Stimulated activated CD8-positive, alpha-beta memory T cell treated with anti-CD3 and anti-CD28 coated beads, Interleukin-4, amount 100 ng/mL, for 1 hour (primary cell): ENCODE measurements around the gene ITGA3.
A peak's percentile ranks its signal among the peaks of the same experiment; 100 is the strongest.

Experiments
- DNase-seq, 2 donors: peaks; one replicate each; pipeline ENCODE4 v3.0.0-alpha.2; 2020; ENCODE audit warnings: low read depth in 2 of 2, low spot score in 1 of 2

Gene ITGA3

GRCh38 chr17:50106393-50107131 is 50.7 kb downstream of the ITGA3 start:
- DNase-seq, result no peak

- DNase-seq, result no peak
These were observed 52.0 kb downstream of the ITGA3 start for GRCh38 chr17:50107790-50108414.

DNA sequence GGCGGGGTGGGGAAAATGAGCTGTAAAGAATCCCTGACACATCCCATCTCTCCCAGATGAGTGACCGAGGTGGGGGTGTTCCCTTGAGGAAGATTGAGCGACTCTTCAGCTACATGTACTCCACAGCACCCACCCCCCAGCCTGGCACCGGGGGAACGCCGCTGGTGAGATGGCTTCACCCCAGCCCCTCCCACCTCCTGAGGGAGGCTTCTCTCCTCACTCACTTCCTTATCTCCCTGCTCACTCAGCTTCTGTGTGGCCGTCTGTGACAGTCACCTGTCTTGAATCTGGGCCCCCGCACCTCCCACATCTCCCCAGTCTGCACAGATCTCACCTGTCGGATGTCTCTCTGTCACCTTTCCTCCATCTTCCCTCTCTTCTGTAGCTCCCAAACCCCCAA is 52.6 kb downstream of the ITGA3 start:
- DNase-seq, result no peak

DNA sequence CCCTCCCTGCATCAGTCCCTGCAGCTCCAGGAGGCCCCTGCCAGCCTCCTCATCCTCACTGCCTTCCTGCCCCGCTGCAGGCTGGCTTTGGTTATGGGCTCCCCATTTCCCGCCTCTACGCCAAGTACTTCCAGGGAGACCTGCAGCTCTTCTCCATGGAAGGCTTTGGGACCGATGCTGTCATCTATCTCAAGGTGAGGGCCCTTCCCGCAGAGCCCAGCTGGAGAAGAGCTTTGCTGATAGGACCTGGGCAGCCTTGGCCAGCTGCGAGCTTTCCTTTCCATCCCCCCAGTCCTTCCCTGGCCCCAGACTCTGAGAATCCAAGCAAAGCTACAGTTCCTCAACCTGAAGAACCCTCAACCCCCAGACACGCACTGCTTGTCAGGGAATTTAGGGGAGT is 53.3 kb downstream of the ITGA3 start:
- no peak for DNase-seq

- DNase-seq, result no peak
These were observed 53.9 kb downstream of the ITGA3 start for GRCh38 chr17:50109785-50110184.

GRCh38 chr17:50110591-50111349 is 54.9 kb downstream of the ITGA3 start:
- no peak for DNase-seq

GRCh38 chr17:50111673-50112655 is 56.1 kb downstream of the ITGA3 start:
- DNase-seq, result no peak

DNA sequence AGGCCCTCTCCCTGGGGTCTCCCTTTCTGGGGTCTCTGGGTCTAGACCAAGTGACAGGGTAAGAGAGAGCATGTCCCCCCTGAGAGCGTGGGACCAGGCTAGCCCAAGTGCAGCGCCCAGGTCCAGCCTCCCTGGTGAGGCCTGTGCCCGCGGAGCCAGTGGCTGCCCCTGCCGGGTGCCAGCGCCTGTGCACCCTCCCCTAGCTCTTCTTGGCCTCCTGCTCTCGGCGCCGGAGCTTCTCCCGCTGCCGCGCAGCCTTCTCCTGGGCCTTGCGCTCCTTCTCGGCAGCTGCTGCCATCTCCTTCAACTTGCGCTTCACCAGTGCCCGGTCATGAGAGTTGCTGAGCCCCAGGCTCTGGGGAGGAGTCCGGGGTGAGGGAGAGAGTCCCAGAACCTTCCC is 56.8 kb downstream of the ITGA3 start:
- DNase-seq, result no peak

- DNase-seq, result no peak
These were observed 57.9 kb downstream of the ITGA3 start for GRCh38 chr17:50113624-50114320.

DNA sequence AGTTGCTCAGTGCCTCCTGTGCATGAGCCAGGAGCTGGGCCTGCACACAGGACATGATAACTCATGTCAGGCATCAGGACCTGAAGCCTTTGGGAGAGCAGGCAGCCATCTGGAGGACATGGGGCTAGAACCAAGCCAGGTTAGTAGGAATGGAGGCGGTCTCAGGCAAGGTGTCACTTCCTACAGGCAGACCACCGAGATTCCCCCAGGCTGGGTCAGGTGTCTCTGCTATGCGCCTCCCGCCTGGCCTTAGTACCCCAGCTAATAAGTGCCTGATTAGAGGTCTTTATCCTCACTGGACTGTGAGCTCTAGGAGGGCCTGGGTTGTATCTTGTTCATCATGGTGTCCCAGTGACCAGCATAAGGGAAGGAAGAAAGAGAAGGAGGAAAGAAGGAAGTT is 58.5 kb downstream of the ITGA3 start:
- no peak for DNase-seq

DNA sequence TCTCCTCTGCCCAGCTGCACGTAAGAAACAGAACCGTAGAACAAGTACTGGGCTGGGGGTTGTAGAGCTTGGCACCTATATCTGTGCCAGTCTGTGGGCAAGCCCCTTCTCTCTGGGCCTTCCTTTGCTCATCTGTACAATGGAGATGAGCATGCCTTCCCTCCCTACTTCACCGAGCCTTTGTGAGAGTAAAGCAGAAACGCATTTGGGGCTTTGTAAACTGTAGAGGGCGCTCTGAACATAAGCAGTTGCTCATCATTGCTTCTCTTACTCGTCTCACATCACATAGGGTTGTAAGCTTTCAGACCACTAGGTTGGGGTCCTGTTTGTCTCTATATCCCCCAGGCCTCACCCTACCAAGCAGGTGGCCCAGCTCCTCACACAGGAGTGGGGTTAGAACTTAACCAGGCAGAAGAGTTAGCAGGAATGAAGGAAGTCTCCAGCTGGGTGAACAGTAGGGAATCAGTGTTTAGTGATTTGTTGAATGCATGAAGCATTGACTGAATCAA is 59.0 kb downstream of the ITGA3 start:
- DNase-seq, result no peak

GRCh38 chr17:50115756-50116155 is 59.8 kb downstream of the ITGA3 start:
- DNase-seq, result no peak

- DNase-seq, result peak in 1 of 2 donors; percentile 36
These were observed 61.5 kb downstream of the ITGA3 start for GRCh38 chr17:50117202-50118051.

DNA sequence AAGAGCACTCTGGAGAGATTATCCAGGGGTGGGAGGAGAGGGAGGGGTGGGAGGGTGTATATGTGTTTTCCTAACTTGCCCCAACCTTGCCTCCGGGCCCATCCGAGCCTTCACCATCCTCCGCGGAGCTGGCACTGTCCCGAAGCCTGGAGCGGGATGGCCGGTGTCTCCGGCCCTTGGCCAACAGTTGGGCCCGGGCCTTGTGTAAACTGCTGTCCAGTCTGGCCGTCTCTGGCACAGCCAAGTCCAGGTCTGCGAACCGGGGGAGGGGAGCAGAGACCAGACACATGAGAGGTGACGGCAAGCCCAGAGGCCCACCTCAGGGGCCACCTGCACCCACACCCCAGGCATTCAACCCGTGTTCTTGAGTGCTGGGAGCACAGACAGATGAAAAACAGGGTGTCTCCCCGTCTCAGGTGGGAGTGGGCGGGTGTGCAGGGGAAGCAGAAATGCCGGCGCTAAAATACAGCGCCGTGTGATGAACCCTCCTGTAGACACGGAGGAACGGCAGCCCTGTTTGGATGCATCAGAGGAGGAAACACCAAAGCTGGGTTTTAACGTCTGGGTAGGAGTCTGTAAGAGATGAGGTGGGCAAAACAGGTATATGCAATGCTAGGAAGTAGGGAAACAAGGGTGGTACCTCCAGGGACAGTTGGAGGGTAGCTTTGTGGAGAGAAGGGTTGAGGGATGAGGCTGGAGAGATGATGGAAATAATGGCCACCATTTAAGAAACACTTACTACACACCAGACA is 62.3 kb downstream of the ITGA3 start:
- no peak for DNase-seq

- DNase-seq, result no peak
These were observed 62.9 kb downstream of the ITGA3 start for GRCh38 chr17:50118828-50119218.

GRCh38 chr17:50120475-50121253 is 64.8 kb downstream of the ITGA3 start:
- DNase-seq, result no peak

GRCh38 chr17:50122945-50123344 is 67.0 kb downstream of the ITGA3 start:
- DNase-seq, result no peak
